Endothelial cell of hepatic sinusoid (primary cell): ENCODE data around the gene NBPF15.
"Not testable (repeated sequence)": the region's sequence is repeated elsewhere in the genome, so short reads cannot be mapped to it uniquely, and the experiment has no call there.

ENCODE experiments used
- in situ Hi-C: cut with HindIII; loops from 2 replicates; pipeline ENCODE4 v1.10.0; 2017; ENCODE audit warnings: low sequenced_read_pairs

NBPF15 gene

GRCh38 chr1:144461136-144461759 lies at the start of gene NBPF15:
Gene NBPF15, minus strand, starts transcription at chr1:144461669. Its CDS starts 21,666 bp downstream, at chr1:144440003.
- in situ Hi-C loops, result not testable (repeated sequence)

- in situ Hi-C loops, result not testable (repeated sequence)
Measured at GRCh38 chr1:144496429-144496828, 35.0 kb upstream of the NBPF15 start.

- in situ Hi-C loops, result not testable (repeated sequence)
Measured at GRCh38 chr1:144494130-144494529, 32.7 kb upstream of the NBPF15 start.

- in situ Hi-C loops, result not testable (repeated sequence)
Measured at GRCh38 chr1:144490394-144490793, 28.9 kb upstream of the NBPF15 start.

GRCh38 chr1:144487002-144487401 lies 25.5 kb upstream of the NBPF15 start:
- in situ Hi-C loops, result not testable (repeated sequence)

- in situ Hi-C loops, result not testable (repeated sequence)
Measured at GRCh38 chr1:144485048-144485993, 23.9 kb upstream of the NBPF15 start.

GRCh38 chr1:144473897-144474296 lies 12.4 kb upstream of the NBPF15 start:
- in situ Hi-C loops, result not testable (repeated sequence)

- in situ Hi-C loops, result not testable (repeated sequence)
Measured at GRCh38 chr1:144471434-144471833, 10.0 kb upstream of the NBPF15 start.

- in situ Hi-C loops, result not testable (repeated sequence)
Measured at GRCh38 chr1:144461778-144462177, 309 bp upstream of the NBPF15 start.

GRCh38 chr1:144460686-144461085 lies 783 bp downstream of the NBPF15 start:
- in situ Hi-C loops, result not testable (repeated sequence)

- in situ Hi-C loops, result not testable (repeated sequence)
Measured at GRCh38 chr1:144442402-144442801, 19.1 kb downstream of the NBPF15 start.

GRCh38 chr1:144439737-144440136 lies 21.7 kb downstream of the NBPF15 start:
- in situ Hi-C loops, result not testable (repeated sequence)

GRCh38 chr1:144418891-144419694 lies 42.4 kb downstream of the NBPF15 start:
- in situ Hi-C loops, result not testable (repeated sequence)

GRCh38 chr1:144413404-144414118 lies 47.9 kb downstream of the NBPF15 start:
- in situ Hi-C loops, result not testable (repeated sequence)

GRCh38 chr1:144412491-144413403 lies 48.7 kb downstream of the NBPF15 start:
- in situ Hi-C loops, result not testable (repeated sequence)

GRCh38 chr1:144412068-144412471 lies 49.4 kb downstream of the NBPF15 start:
- in situ Hi-C loops, result not testable (repeated sequence)

- in situ Hi-C loops, result not testable (repeated sequence)
Measured at GRCh38 chr1:144402807-144403206, 58.7 kb downstream of the NBPF15 start.

- in situ Hi-C loops, result not testable (repeated sequence)
Measured at GRCh38 chr1:144371651-144372050, 89.8 kb downstream of the NBPF15 start.
